HEK293 (cell line): ENCODE results near the gene MARCKSL1.

Source experiments
- CTCF ChIA-PET: fragments of 350-600 bp; formaldehyde crosslinking; extraction: SDS; loops from one replicate; lab custom pipeline; 2021; ENCODE audit warnings: antibody characterized with exemption; lab: Yijun Ruan, JAX
- POLR2A ChIA-PET: fragments of 300-600 bp; formaldehyde crosslinking; extraction: SDS; loops from one replicate; lab custom pipeline; 2020; ENCODE audit warnings: antibody characterized with exemption, inconsistent platforms; lab: Yijun Ruan, JAX
- H3K27ac ChIP-seq: fragments of 200-500 bp; sonication (Bioruptor generic); 2 replicates; pipeline ENCODE4 v1.5.1; 2014; ENCODE audit warnings: low read depth, low read length, control low read depth, inconsistent platforms; ENCODE audit errors: extremely low read depth
- H3K36me3 ChIP-seq, 2 experiments: fragments of 200-500 bp in 1 of 2; sonication (Bioruptor generic) in 1 of 2; 1 replicate in 1 of 2; 2 replicates in 1 of 2; pipeline ENCODE4 v1.5.1; 2014 to 2017; ENCODE audit warnings: inconsistent platforms in 2 of 2, low read length in 2 of 2; ENCODE audit not compliant: control insufficient read depth in 2 of 2, insufficient read depth in 1 of 2
- H3K4me1 ChIP-seq: fragments of 200-500 bp; sonication (Bioruptor generic); 2 replicates; pipeline ENCODE4 v1.5.1; 2014; ENCODE audit warnings: mild to moderate bottlenecking, low read length, inconsistent platforms; ENCODE audit not compliant: control insufficient read depth, insufficient read depth
- H3K4me3 ChIP-seq: 2 replicates; pipeline ENCODE4 v1.5.1; 2011; ENCODE audit warnings: low read depth, mild to moderate bottlenecking, control low read depth, low read length, moderate library complexity
- H3K9me3 ChIP-seq: fragments of 200-500 bp; sonication (Bioruptor generic); 2 replicates; pipeline ENCODE4 v1.5.1; 2014; ENCODE audit warnings: low read depth, low read length, inconsistent platforms; ENCODE audit not compliant: control insufficient read depth, insufficient read depth
- BCL11A ChIP-seq: fragments of 450-650 bp; formaldehyde crosslinking; IDR thresholded peaks from 2 replicates; pipeline ENCODE4 v1.5.1; 2016; ENCODE audit warnings: low read depth, missing biosample characterization, missing genetic modification characterization
- GLI2 ChIP-seq: fragments of 450-650 bp; formaldehyde crosslinking; IDR thresholded peaks from 2 replicates; pipeline ENCODE4; 2017; ENCODE audit warnings: missing biosample characterization, missing genetic modification characterization, low read depth, borderline replicate concordance
- KLF7 ChIP-seq: fragments of 450-650 bp; formaldehyde crosslinking; IDR thresholded peaks from 2 replicates; pipeline ENCODE4 v1.5.1; 2016; ENCODE audit warnings: missing biosample characterization, missing genetic modification characterization, borderline replicate concordance
- SCRT1 ChIP-seq: fragments of 450-650 bp; formaldehyde crosslinking; IDR thresholded peaks from 2 replicates; pipeline ENCODE4 v1.5.1; 2016; ENCODE audit warnings: missing biosample characterization, missing genetic modification characterization, borderline replicate concordance
- SCRT2 ChIP-seq: fragments of 450-650 bp; formaldehyde crosslinking; IDR thresholded peaks from 2 replicates; pipeline ENCODE4 v1.5.1; 2016; ENCODE audit warnings: missing biosample characterization, missing genetic modification characterization
- WT1 ChIP-seq: fragments of 450-650 bp; formaldehyde crosslinking; IDR thresholded peaks from 2 replicates; pipeline ENCODE4 v1.5.1; 2016; ENCODE audit warnings: missing biosample characterization, missing genetic modification characterization
- ZBTB11 ChIP-seq: fragments of 450-650 bp; formaldehyde crosslinking; conservative IDR thresholded peaks from 2 replicates; pipeline ENCODE4 v1.5.1; 2016; ENCODE audit warnings: low read depth, missing biosample characterization, missing genetic modification characterization
- ZFP3 ChIP-seq: fragments of 450-650 bp; formaldehyde crosslinking; IDR thresholded peaks from 2 replicates; pipeline ENCODE4 v1.5.1; 2016; ENCODE audit warnings: low read depth, missing biosample characterization, missing genetic modification characterization
- ZNF10 ChIP-seq: fragments of 450-650 bp; formaldehyde crosslinking; IDR thresholded peaks from 2 replicates; pipeline ENCODE4 v1.5.1; 2017; ENCODE audit warnings: missing biosample characterization, missing genetic modification characterization
- ZNF16 ChIP-seq: fragments of 450-650 bp; formaldehyde crosslinking; IDR thresholded peaks from 2 replicates; pipeline ENCODE4 v1.5.1; 2016; ENCODE audit warnings: low read depth, missing biosample characterization, missing genetic modification characterization
- ZNF169 ChIP-seq: fragments of 450-650 bp; formaldehyde crosslinking; IDR thresholded peaks from 2 replicates; pipeline ENCODE4 v1.5.1; 2016; ENCODE audit warnings: missing biosample characterization, missing genetic modification characterization
- ZNF248 ChIP-seq: fragments of 450-650 bp; formaldehyde crosslinking; IDR thresholded peaks from 2 replicates; pipeline ENCODE4 v1.5.1; 2017; ENCODE audit warnings: missing biosample characterization, missing genetic modification characterization
- ZNF274 ChIP-seq, 2 experiments: fragments of 200-500 bp in 1 of 2; fragments of 450-650 bp in 1 of 2; sonication (Bioruptor generic) in 1 of 2; formaldehyde crosslinking in 1 of 2; IDR thresholded peaks; 2 replicates each; pipeline versions ENCODE4 v1.5.1 to v1.6.1; 2014 to 2016; ENCODE audit warnings: borderline replicate concordance in 1 of 2, inconsistent platforms in 1 of 2, low read length in 1 of 2, missing biosample characterization in 1 of 2, missing genetic modification characterization in 1 of 2
- ZNF37A ChIP-seq: fragments of 450-650 bp; IDR thresholded peaks from 2 replicates; pipeline ENCODE4 v1.5.1; 2018; ENCODE audit warnings: missing biosample characterization, missing genetic modification characterization
- ZNF394 ChIP-seq: fragments of 450-650 bp; formaldehyde crosslinking; IDR thresholded peaks from 2 replicates; pipeline ENCODE4 v1.5.1; 2016; ENCODE audit warnings: missing biosample characterization, missing genetic modification characterization, mild to moderate bottlenecking, moderate library complexity, borderline replicate concordance
- ZNF398 ChIP-seq: fragments of 450-650 bp; formaldehyde crosslinking; IDR thresholded peaks from 2 replicates; pipeline ENCODE4 v1.5.1; 2017; ENCODE audit warnings: missing biosample characterization, missing genetic modification characterization
- ZNF473 ChIP-seq: fragments of 450-650 bp; formaldehyde crosslinking; IDR thresholded peaks from 2 replicates; pipeline ENCODE4 v1.5.1; 2017; ENCODE audit warnings: missing biosample characterization, missing genetic modification characterization
- ZNF488 ChIP-seq: fragments of 450-650 bp; formaldehyde crosslinking; IDR thresholded peaks from 2 replicates; pipeline ENCODE4 v1.5.1; 2016; ENCODE audit warnings: missing biosample characterization, missing genetic modification characterization
- ZNF513 ChIP-seq: fragments of 450-650 bp; IDR thresholded peaks from 2 replicates; pipeline ENCODE4 v1.5.1; 2018; ENCODE audit warnings: missing biosample characterization, missing genetic modification characterization
- ZNF514 ChIP-seq: fragments of 450-650 bp; formaldehyde crosslinking; IDR thresholded peaks from 2 replicates; pipeline ENCODE4 v1.5.1; 2016; ENCODE audit warnings: missing biosample characterization, missing genetic modification characterization
- ZNF529 ChIP-seq: fragments of 450-650 bp; formaldehyde crosslinking; IDR thresholded peaks from 2 replicates; pipeline ENCODE4 v1.5.1; 2017; ENCODE audit warnings: missing genetic modification characterization, missing biosample characterization; ENCODE audit not compliant: insufficient replicate concordance
- ZNF558 ChIP-seq: fragments of 450-650 bp; formaldehyde crosslinking; IDR thresholded peaks from 2 replicates; pipeline ENCODE4 v1.5.1; 2016; ENCODE audit warnings: missing biosample characterization, missing genetic modification characterization
- ZNF561 ChIP-seq: fragments of 450-650 bp; IDR thresholded peaks from 2 replicates; pipeline ENCODE4 v1.5.1; 2018; ENCODE audit warnings: missing biosample characterization, missing genetic modification characterization, borderline replicate concordance
- ZNF596 ChIP-seq: fragments of 450-650 bp; IDR thresholded peaks from 2 replicates; pipeline ENCODE4 v1.5.0; 2018; ENCODE audit warnings: missing biosample characterization, mild to moderate bottlenecking, missing genetic modification characterization, moderate library complexity
- ZNF639 ChIP-seq: fragments of 450-650 bp; formaldehyde crosslinking; IDR thresholded peaks from 2 replicates; pipeline ENCODE4 v1.5.1; 2016; ENCODE audit warnings: missing biosample characterization, missing genetic modification characterization
- ZNF654 ChIP-seq: fragments of 450-650 bp; formaldehyde crosslinking; IDR thresholded peaks from 2 replicates; pipeline ENCODE4 v1.5.1; 2016; ENCODE audit warnings: low read depth, missing biosample characterization, missing genetic modification characterization

MARCKSL1 gene

GRCh38 chr1:32303358-32303757 lies 32.7 kb downstream of the MARCKSL1 start:
- H3K4me1 ChIP-seq = no peaks in the 10 kb centered on the region
- CTCF ChIA-PET = interaction anchor here (0.8 to 1.9 kb wide), 2 partner anchors 13 to 55 kb away, joined by 3 to 10 read pairs; no protein-coding TSS in a partner anchor
- TF ChIP-seq ZNF529 (tag by site-specific recombination) = no peak
- TF ChIP-seq ZNF561 (tag by site-specific recombination) = no peak
- no peak for TF ChIP-seq GLI2 (tag by site-specific recombination)
- no peak for TF ChIP-seq ZNF248 (tag by site-specific recombination)
- peak; percentile 85 for TF ChIP-seq SCRT2 (tag by site-specific recombination)
- peak; percentile 89 for TF ChIP-seq SCRT1
- TF ChIP-seq ZNF596 (tag by site-specific recombination) = no peak
- TF ChIP-seq ZNF513 (tag by site-specific recombination) = no peak
- TF ChIP-seq, all 188 proteins: peak for 2
- H3K9me3 ChIP-seq = no peaks in the 10 kb centered on the region
- H3K36me3 ChIP-seq = peaks cover 31 to 69% of the 10 kb centered on the region in 2 experiments
- no peak overlapping the region for H3K27ac ChIP-seq
- H3K4me3 ChIP-seq = no peak overlapping the region
- POLR2A ChIA-PET = interaction anchor here (0.9 to 1.1 kb wide), 2 partner anchors 19 to 29 kb away, joined by 3 to 4 read pairs; no protein-coding TSS in a partner anchor

GRCh38 chr1:32299327-32299726 lies 36.7 kb downstream of the MARCKSL1 start:
- Histone ChIP-seq H3K36me3 (peaks cover 16 to 62% of the 10 kb centered on the region in 2 experiments; a peak in 2 of 3 replicates), H3K4me3 (no peak overlapping the region)
- no peak for TF ChIP-seq ZNF639 (tag by site-specific recombination)
- TF ChIP-seq ZNF37A (tag by site-specific recombination) = no peak
- no peak for TF ChIP-seq ZNF274 (IDR thresholded peaks at IDR 0.05; ENCODE audit: low read length)
- no peak for TF ChIP-seq ZNF274 (tag by site-specific recombination; IDR thresholded peaks at IDR 0.05; ENCODE audit: borderline replicate concordance)
- TF ChIP-seq ZNF488 = no peak
- TF ChIP-seq BCL11A = no peak
- TF ChIP-seq ZNF473 (tag by site-specific recombination) = no peak
- TF ChIP-seq ZNF514 = no peak
- TF ChIP-seq ZNF398 (tag by site-specific recombination) = no peak
- no peak for TF ChIP-seq ZNF596 (tag by site-specific recombination)
- TF ChIP-seq KLF7 (tag by site-specific recombination) = no peak
- TF ChIP-seq ZNF654 = no peak
- TF ChIP-seq ZNF558 (tag by site-specific recombination) = no peak
- no peak for TF ChIP-seq ZNF16
- no peak for TF ChIP-seq ZNF394
- no peak for TF ChIP-seq ZNF169 (tag by site-specific recombination)
- TF ChIP-seq ZNF10 (tag by site-specific recombination) = no peak
- TF ChIP-seq ZBTB11 = no peak
- no peak for TF ChIP-seq ZFP3 (tag by site-specific recombination)
- no peak for TF ChIP-seq WT1
- TF ChIP-seq, all 188 proteins: peak for 0
- H3K4me1 ChIP-seq = no peaks in the 10 kb centered on the region
- no peak overlapping the region for H3K27ac ChIP-seq
- POLR2A ChIA-PET = no interaction called here
- H3K9me3 ChIP-seq = no peaks in the 10 kb centered on the region
- CTCF ChIA-PET = interaction anchor here (0.6 to 2.1 kb wide), 4 partner anchors 37 to 84 kb away, joined by 3 to 9 read pairs (median 4); partner anchors contain the start of gene MARCKSL1
